Skeletal muscle tissue (tissue), 4 donors: ENCODE measurements around the gene PSMA5. TPM values are rescaled to one million over a fixed set of nuclear protein-coding genes. Genes with fewer than 3 reads are reported as not detected.

Experiments
- H3K27ac ChIP-seq: one replicate; pipeline ENCODE4 v1.7.0; 2013; ENCODE audit warnings: mild to moderate bottlenecking, low read depth, low read length, inconsistent platforms
- H3K27me3 ChIP-seq, 3 donors: one replicate each; pipeline ENCODE4 v1.7.0; 2013; ENCODE audit warnings: low read length in 3 of 3; ENCODE audit not compliant: control insufficient read depth in 3 of 3, insufficient read depth in 3 of 3
- H3K36me3 ChIP-seq, 3 donors: one replicate each; pipeline ENCODE4 v1.7.0; 2013; ENCODE audit warnings: low read length in 3 of 3; ENCODE audit not compliant: control insufficient read depth in 3 of 3, insufficient read depth in 3 of 3
- H3K4me1 ChIP-seq, 3 donors: one replicate each; pipeline ENCODE4 v1.7.0; 2013; ENCODE audit warnings: low read length in 3 of 3, mild to moderate bottlenecking in 3 of 3; ENCODE audit not compliant: control insufficient read depth in 3 of 3, insufficient read depth in 3 of 3
- H3K4me3 ChIP-seq, 3 donors: one replicate each; pipeline ENCODE4 v1.7.0; 2013; ENCODE audit warnings: low read length in 3 of 3
- H3K9ac ChIP-seq, 3 donors: one replicate each; pipeline ENCODE4 v1.7.0; 2013; ENCODE audit warnings: low read length in 3 of 3, mild to moderate bottlenecking in 3 of 3, moderate library complexity in 2 of 3, low read depth in 1 of 3
- H3K9me3 ChIP-seq, 3 donors: one replicate each; pipeline ENCODE4 v1.7.0; 2013; ENCODE audit warnings: low read length in 3 of 3; ENCODE audit not compliant: control insufficient read depth in 3 of 3
- total RNA-seq: library from RNA; depleted of rRNA; stranded (reverse); fragments of >200 nt; gene quantifications from one replicate; pipeline ENCODE4 v1.2.3, GENCODE V29; 2014
- donor health status: Osteomylitis.

Gene PSMA5
- total RNA-seq, 1 donor from 2014 or later, result 28.2 TPM

- peak overlapping the region in 2 of 3 donors; percentile 9 to 42 for H3K4me3 ChIP-seq
- peak overlapping the region; percentile 52 to 72 (median 63) for H3K9ac ChIP-seq
- H3K27me3 ChIP-seq, result no peaks in the 10 kb centered on the region
- no peaks in the 10 kb centered on the region for H3K9me3 ChIP-seq
- peaks cover 54 to 56% (median 56%) of the 10 kb centered on the region in 3 donors for H3K4me1 ChIP-seq
- peak overlapping the region; percentile 77 for H3K27ac ChIP-seq
- no peaks in the 10 kb centered on the region for H3K36me3 ChIP-seq
Observed at GRCh38 chr1:109394591-109395281, 31.5 kb downstream of the PSMA5 start.

- peaks cover 64 to 66% (median 65%) of the 10 kb centered on the region in 3 donors for H3K4me1 ChIP-seq
- H3K27me3 ChIP-seq, result no peaks in the 10 kb centered on the region
- H3K27ac ChIP-seq, result peak overlapping the region; percentile 90
- no peaks in the 10 kb centered on the region for H3K36me3 ChIP-seq
- H3K4me3 ChIP-seq, result peak overlapping the region in 1 of 3 donors; percentile 54
- H3K9me3 ChIP-seq, result no peaks in the 10 kb centered on the region
- peak overlapping the region; percentile 71 to 76 (median 73) for H3K9ac ChIP-seq
Observed at GRCh38 chr1:109393617-109394233, 32.5 kb downstream of the PSMA5 start.

- Histone ChIP-seq H3K4me1 (peaks cover 60 to 61% (median 60%) of the 10 kb centered on the region in 3 donors), H3K4me3 (peak overlapping the region; percentile 45 to 63 (median 54)), H3K9me3 (no peaks in the 10 kb centered on the region), H3K36me3 (no peaks in the 10 kb centered on the region), H3K27me3 (no peaks in the 10 kb centered on the region), H3K27ac (peak overlapping the region; percentile 90), H3K9ac (peak overlapping the region; percentile 73 to 85 (median 76))
Observed at GRCh38 chr1:109392788-109393616, 33.2 kb downstream of the PSMA5 start.

GRCh38 chr1:109392037-109392787, 34.0 kb downstream of the PSMA5 start:
- Histone ChIP-seq H3K4me3 (peak overlapping the region; percentile 45 to 63 (median 54)), H3K4me1 (peaks cover 60 to 61% (median 60%) of the 10 kb centered on the region in 3 donors), H3K9ac (peak overlapping the region; percentile 73 to 85 (median 76)), H3K27me3 (no peaks in the 10 kb centered on the region), H3K27ac (peak overlapping the region; percentile 90), H3K36me3 (no peaks in the 10 kb centered on the region), H3K9me3 (no peaks in the 10 kb centered on the region)

- Histone ChIP-seq H3K27ac (peak overlapping the region; percentile 90), H3K9ac (peak overlapping the region; percentile 55 to 73 (median 68)), H3K9me3 (no peaks in the 10 kb centered on the region), H3K27me3 (no peaks in the 10 kb centered on the region), H3K4me1 (peaks cover 58 to 60% (median 59%) of the 10 kb centered on the region in 3 donors), H3K4me3 (peak overlapping the region; percentile 45 to 63 (median 54)), H3K36me3 (no peaks in the 10 kb centered on the region)
Observed at GRCh38 chr1:109391626-109392025, 34.6 kb downstream of the PSMA5 start.

- Histone ChIP-seq H3K36me3 (no peaks in the 10 kb centered on the region), H3K27ac (peak overlapping the region; percentile 90)
Observed at GRCh38 chr1:109391157-109391556, 35.1 kb downstream of the PSMA5 start.

GRCh38 chr1:109389638-109390341, 36.5 kb downstream of the PSMA5 start:
- H3K27ac ChIP-seq, result peak overlapping the region; percentile 90
- peaks cover 58 to 65% (median 63%) of the 10 kb centered on the region in 3 donors for H3K4me1 ChIP-seq
- H3K36me3 ChIP-seq, result no peaks in the 10 kb centered on the region
- no peaks in the 10 kb centered on the region for H3K27me3 ChIP-seq
- H3K4me3 ChIP-seq, result peak overlapping the region; percentile 24 to 63 (median 25)
- H3K9me3 ChIP-seq, result no peaks in the 10 kb centered on the region
- peak overlapping the region; percentile 1 to 73 (median 55) for H3K9ac ChIP-seq

More at GRCh38 chr1:109391157-109391556, 35.1 kb downstream of the PSMA5 start:
- Histone ChIP-seq H3K4me3 (peak overlapping the region; percentile 45 to 63 (median 54)), H3K27me3 (no peaks in the 10 kb centered on the region), H3K9me3 (no peaks in the 10 kb centered on the region), H3K9ac (peak overlapping the region; percentile 55 to 73 (median 68)), H3K4me1 (peaks cover 56 to 60% (median 59%) of the 10 kb centered on the region in 3 donors)

GRCh38 chr1:109388884-109389637, 37.2 kb downstream of the PSMA5 start:
- peak overlapping the region in 1 of 3 donors; percentile 1 for H3K9ac ChIP-seq
- H3K36me3 ChIP-seq, result no peaks in the 10 kb centered on the region
- H3K4me3 ChIP-seq, result peak overlapping the region in 1 of 3 donors; percentile 24
- no peaks in the 10 kb centered on the region for H3K9me3 ChIP-seq
- peak overlapping the region; percentile 90 for H3K27ac ChIP-seq
- H3K27me3 ChIP-seq, result no peaks in the 10 kb centered on the region
- peaks cover 58 to 67% (median 60%) of the 10 kb centered on the region in 3 donors for H3K4me1 ChIP-seq
